ENCODE measurements around the gene METAP2.

DNA sequence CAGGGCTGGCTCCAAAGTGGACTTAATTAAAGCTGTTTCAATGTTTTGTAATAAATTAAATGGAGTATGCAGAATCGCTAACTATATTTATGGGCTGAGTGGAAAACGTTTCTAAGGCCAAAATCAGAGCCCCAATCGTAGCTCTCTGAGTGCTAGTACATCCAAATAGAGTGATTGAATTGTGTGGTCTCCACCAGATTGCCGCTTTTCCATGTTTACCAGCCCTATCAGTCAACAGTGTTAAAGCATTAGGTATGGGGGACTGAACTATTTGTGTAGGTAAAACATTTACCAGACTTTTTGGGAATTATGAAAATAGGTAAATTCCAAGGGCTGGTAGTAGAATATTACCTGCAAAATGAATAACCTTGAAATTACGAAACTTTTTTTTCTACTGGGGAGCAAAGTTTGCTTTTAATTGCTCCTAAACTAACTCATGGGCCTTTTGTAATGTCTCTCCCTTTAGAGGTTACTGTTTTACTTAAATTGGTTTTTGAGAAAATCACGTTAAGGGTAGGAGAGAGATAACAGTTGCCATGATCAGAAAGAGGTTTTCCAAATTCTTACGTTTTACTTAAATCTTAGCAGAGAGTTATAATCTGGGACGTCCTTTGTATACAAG lies 28.0 kb upstream of the METAP2 start:
- TF ChIP-seq, protein P1, sequence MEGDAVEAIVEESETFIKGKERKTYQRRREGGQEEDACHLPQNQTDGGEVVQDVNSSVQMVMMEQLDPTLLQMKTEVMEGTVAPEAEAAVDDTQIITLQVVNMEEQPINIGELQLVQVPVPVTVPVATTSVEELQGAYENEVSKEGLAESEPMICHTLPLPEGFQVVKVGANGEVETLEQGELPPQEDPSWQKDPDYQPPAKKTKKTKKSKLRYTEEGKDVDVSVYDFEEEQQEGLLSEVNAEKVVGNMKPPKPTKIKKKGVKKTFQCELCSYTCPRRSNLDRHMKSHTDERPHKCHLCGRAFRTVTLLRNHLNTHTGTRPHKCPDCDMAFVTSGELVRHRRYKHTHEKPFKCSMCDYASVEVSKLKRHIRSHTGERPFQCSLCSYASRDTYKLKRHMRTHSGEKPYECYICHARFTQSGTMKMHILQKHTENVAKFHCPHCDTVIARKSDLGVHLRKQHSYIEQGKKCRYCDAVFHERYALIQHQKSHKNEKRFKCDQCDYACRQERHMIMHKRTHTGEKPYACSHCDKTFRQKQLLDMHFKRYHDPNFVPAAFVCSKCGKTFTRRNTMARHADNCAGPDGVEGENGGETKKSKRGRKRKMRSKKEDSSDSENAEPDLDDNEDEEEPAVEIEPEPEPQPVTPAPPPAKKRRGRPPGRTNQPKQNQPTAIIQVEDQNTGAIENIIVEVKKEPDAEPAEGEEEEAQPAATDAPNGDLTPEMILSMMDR (IDR thresholded peaks at IDR 0.05; ENCODE audit: insufficient read depth, low read length, poor library complexity, severe bottlenecking), result no peak
- no peak for TF ChIP-seq EZH2phosphoT487 (conservative IDR thresholded peaks at IDR 0.05; ENCODE audit: low read length)
